Chondrocyte (in vitro differentiated cells): ENCODE data around the gene TMEM14C. TPM values are rescaled to one million over a fixed set of nuclear protein-coding genes. Genes with fewer than 3 reads are reported as not detected.
"Not testable (repeated sequence)": the region's sequence is repeated elsewhere in the genome, so short reads cannot be mapped to it uniquely, and the experiment has no call there.

Source experiments
- DNase-seq: peaks from one replicate; pipeline ENCODE4 v3.0.0; 2021; ENCODE audit warnings: mixed read lengths, low spot score
- H3K27ac Mint-ChIP-seq: one replicate; pipeline ENCODE4 v1.8.0; 2021; ENCODE audit warnings: mild to moderate bottlenecking, moderate library complexity, mixed read lengths; ENCODE audit not compliant: unreplicated experiment
- H3K27me3 Mint-ChIP-seq: 2 replicates; pipeline ENCODE4 v1.8.0; 2021; ENCODE audit warnings: low read depth, mixed read lengths
- H3K36me3 Mint-ChIP-seq: 2 replicates; pipeline ENCODE4 v1.8.0; 2021; ENCODE audit warnings: low read depth, mixed read lengths
- H3K4me1 Mint-ChIP-seq: 2 replicates; pipeline ENCODE4 v1.8.0; 2021; ENCODE audit warnings: low read depth, mild to moderate bottlenecking, mixed read lengths
- H3K4me3 Mint-ChIP-seq: one replicate; pipeline ENCODE4 v1.8.0; 2021; ENCODE audit warnings: mild to moderate bottlenecking, moderate library complexity, mixed read lengths; ENCODE audit not compliant: unreplicated experiment
- H3K9me3 Mint-ChIP-seq: 2 replicates; pipeline ENCODE4 v1.8.0; 2021; ENCODE audit warnings: low read depth, mixed read lengths
- CTCF ChIP-seq: fragments of 200-600 bp; sonication (generic); IDR thresholded peaks from 2 replicates; pipeline ENCODE4 v1.5.0; 2021; ENCODE audit warnings: antibody characterized with exemption, mild to moderate bottlenecking, moderate library complexity
- total RNA-seq: library from RNA; stranded (reverse); gene quantifications from 3 replicates; pipeline ENCODE4 v1.2.1, GENCODE V29; 2021

TMEM14C gene
- total RNA-seq, 1 donor from 2014 or later: 117 TPM

DNA sequence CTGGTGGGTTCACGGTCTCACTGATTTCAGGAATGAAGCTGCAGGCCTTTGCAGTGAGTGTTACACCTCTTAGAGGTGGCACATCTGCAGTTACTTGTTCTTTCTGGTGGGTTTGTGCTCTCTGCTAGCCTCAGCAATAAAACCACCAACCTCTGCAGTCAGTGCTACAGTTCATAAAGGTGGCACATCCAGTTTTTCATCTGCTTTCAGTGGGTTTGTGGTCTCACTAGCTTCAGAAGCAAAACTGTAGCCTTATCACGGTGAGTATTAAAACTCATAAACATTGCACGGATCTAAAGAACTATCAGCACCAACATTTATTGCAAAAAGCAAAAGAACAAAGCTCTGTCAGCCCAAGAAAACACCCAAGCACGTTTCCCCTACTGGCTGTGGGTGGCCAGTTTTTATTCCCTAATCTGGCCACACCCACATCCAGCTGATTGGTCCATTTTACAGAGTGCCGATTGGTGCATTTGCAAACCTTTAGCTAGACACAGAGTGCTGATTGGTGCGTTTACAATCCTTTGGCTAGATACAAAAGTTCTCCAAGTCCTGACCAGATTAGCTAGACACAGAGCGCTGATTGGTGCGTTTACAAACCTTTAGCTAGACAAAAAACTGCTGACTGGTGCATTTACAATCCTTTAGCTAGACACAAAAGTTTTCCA, 3.4 kb upstream of the TMEM14C start:
- peaks cover 22% of the 10 kb centered on the region for H3K4me1 Mint-ChIP-seq
- no peak for TF ChIP-seq CTCF
- H3K36me3 Mint-ChIP-seq: no peaks in the 10 kb centered on the region
- no peak for DNase-seq
- H3K27me3 Mint-ChIP-seq: no peaks in the 10 kb centered on the region
- no peak overlapping the region for H3K4me3 Mint-ChIP-seq
- no peaks in the 10 kb centered on the region for H3K9me3 Mint-ChIP-seq
- no peak overlapping the region for H3K27ac Mint-ChIP-seq

DNA sequence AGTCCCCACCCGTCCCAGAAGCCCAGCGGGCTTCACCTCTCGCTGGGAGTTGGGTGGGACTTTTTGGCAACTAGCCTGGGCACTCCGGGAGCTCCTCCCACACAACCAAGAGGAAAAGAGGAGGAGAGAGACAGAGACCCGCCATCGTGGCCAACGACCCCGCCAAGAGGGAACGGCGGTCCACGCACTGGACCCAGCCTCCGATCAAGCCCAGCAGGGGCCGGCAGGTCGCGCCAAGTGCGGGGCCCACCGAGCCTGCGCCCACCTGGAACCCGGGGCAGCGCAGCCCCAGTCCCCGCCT, 3.0 kb upstream of the TMEM14C start:
- DNase-seq: no peak
- Mint-ChIP-seq H3K27me3 (no peaks in the 10 kb centered on the region), H3K27ac (no peak overlapping the region), H3K36me3 (no peaks in the 10 kb centered on the region), H3K4me1 (peaks cover 27% of the 10 kb centered on the region), H3K4me3 (no peak overlapping the region), H3K9me3 (no peaks in the 10 kb centered on the region)
- no peak for TF ChIP-seq CTCF

DNA sequence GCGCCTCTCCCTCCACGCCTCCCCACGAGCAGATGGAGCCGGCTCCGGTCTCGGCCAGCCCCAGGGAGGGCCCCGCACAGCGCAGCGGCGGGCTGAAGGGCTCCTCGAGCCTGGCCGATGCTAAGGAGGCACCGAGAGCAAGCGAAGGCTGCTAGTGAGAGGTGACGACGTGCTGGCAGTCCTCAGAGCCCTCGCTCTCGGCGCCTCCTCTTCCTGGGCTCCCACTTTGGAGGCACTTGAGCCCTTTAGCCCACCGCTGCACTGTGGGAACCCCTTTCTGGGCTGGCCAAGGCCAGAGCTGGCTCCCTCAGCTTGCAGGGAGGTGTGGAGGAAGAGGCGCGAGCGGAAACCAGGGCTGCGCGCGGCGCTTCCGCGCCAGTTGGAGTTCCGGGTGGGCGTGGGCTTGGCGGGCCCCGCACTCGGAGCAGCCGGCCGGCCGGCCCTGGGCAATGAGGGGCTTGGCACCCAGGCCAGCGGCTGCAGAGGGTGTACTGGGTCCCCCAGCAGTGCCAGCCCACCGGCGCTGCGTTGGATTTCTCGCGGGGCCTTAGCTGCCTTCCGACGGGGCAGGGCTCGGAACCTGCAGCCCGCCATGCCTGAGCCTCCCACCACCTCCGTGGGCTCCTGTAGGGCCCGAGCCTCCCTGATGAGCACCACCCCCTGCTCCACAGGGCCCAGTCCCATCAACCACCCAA, 2.5 kb upstream of the TMEM14C start:
- no peaks in the 10 kb centered on the region for H3K9me3 Mint-ChIP-seq
- H3K4me3 Mint-ChIP-seq: no peak overlapping the region
- no peak overlapping the region for H3K27ac Mint-ChIP-seq
- DNase-seq: no peak
- peaks cover 32% of the 10 kb centered on the region for H3K4me1 Mint-ChIP-seq
- TF ChIP-seq CTCF: no peak
- no peaks in the 10 kb centered on the region for H3K27me3 Mint-ChIP-seq
- peaks cover 2% of the 10 kb centered on the region for H3K36me3 Mint-ChIP-seq

DNA sequence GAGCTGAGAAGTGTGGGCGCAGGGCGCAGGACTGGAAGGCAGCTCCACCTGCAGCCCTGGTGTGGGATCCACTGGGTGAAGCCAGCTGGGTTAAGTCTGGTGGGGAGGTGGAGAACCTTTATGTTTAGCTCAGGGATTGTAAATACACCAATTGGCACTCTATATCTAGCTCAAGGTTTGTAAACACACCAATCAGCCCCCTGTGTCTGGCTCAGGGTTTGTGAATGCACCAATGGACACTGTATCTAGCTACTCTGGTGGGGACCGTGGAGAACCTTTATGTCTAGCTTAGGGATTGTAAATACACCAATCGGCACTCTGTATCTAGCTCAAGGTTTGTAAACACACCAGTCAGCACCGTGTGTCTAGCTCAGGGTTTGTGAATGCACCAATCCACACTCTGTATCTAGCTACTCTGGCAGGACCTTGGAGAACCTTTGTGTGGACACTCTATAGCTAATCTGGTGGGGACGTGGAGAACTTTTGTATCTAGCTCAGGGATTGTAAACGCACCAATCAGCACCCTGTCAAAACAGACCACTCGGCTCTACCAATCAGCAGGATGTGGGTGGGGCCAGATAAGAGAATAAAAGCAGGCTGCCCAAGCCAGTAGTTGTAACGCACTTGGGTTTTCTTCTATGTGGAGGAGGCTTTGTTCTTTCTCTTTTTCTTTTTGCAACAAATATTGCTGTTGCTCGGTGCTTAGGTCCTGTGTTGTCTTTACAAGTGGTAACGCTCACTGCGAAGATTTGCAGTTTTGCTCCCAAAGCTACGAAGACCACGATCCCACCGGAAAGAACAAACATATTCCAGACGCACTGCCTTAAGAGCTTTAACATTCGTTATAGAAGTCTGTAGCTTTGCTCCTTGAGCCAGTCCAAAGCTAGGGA, 1.7 kb upstream of the TMEM14C start:
- not testable (repeated sequence) for H3K36me3 Mint-ChIP-seq, DNase-seq, H3K9me3 Mint-ChIP-seq, H3K27me3 Mint-ChIP-seq
- H3K4me1 Mint-ChIP-seq: peaks cover 37% of the 10 kb centered on the region
- peak overlapping the region; percentile 85 for H3K4me3 Mint-ChIP-seq
- peak overlapping the region; percentile 43 for H3K27ac Mint-ChIP-seq

GRCh38 chr6:10721850-10722569, 860 bp upstream of the TMEM14C start:
- Mint-ChIP-seq H3K27ac (peak overlapping the region; percentile 98), H3K4me1 (peaks cover 37% of the 10 kb centered on the region), H3K9me3 (no peaks in the 10 kb centered on the region), H3K36me3 (peaks cover 8% of the 10 kb centered on the region), H3K27me3 (no peaks in the 10 kb centered on the region), H3K4me3 (peak overlapping the region; percentile 85)
- DNase-seq: no peak
- no peak for TF ChIP-seq CTCF
